Gastroesophageal sphincter (tissue), 3 donors: ENCODE measurements around the gene PHETA2.

ENCODE experiments used
- EP300 ChIP-seq: sonication (generic); formaldehyde crosslinking; IDR thresholded peaks from one replicate; pipeline ENCODE4 v1.6.1; 2017; ENCODE audit warnings: antibody characterized with exemption, mild to moderate bottlenecking
- POLR2A ChIP-seq, 2 donors: fragments of 450-650 bp; IDR thresholded peaks; one replicate each; pipeline ENCODE4 v1.6.1; 2017; ENCODE audit warnings: antibody characterized with exemption in 2 of 2, mild to moderate bottlenecking in 2 of 2, moderate library complexity in 1 of 2
- POLR2AphosphoS5 ChIP-seq: sonication (generic); formaldehyde crosslinking; IDR thresholded peaks from one replicate; pipeline ENCODE4 v1.6.1; 2017; ENCODE audit warnings: antibody characterized with exemption
- TF ChIP-seq, protein P1 (sequence below), 4 experiments: fragments of 200-600 bp in 2 of 4; fragments of 450-650 bp in 2 of 4; sonication (generic) in 1 of 4; IDR thresholded peaks; one replicate each; pipeline ENCODE4 v1.5.1; 2017 to 2019; ENCODE audit warnings: antibody characterized with exemption in 4 of 4, mild to moderate bottlenecking in 2 of 4, moderate library complexity in 2 of 4

DNA sequence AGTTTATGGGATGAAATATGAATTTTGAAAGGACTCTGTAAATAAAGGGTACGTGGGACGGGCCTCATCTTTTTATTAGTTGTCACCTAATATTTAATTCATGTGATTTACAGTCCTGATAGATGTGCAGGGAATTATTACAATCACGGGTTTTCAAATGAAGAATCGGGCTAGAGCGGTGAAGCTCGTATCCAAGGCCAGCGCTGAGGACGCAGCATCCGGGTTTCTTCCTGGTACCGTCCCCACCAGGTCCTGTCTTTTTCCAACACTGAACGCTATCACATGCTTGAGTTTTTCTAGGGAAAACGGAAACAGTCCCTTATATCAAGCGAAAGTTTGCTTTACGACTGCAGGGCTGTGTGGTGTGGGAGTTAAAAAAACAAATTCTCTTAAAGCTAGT lies 6.2 kb downstream of the PHETA2 start:
- TF ChIP-seq, protein P1, sequence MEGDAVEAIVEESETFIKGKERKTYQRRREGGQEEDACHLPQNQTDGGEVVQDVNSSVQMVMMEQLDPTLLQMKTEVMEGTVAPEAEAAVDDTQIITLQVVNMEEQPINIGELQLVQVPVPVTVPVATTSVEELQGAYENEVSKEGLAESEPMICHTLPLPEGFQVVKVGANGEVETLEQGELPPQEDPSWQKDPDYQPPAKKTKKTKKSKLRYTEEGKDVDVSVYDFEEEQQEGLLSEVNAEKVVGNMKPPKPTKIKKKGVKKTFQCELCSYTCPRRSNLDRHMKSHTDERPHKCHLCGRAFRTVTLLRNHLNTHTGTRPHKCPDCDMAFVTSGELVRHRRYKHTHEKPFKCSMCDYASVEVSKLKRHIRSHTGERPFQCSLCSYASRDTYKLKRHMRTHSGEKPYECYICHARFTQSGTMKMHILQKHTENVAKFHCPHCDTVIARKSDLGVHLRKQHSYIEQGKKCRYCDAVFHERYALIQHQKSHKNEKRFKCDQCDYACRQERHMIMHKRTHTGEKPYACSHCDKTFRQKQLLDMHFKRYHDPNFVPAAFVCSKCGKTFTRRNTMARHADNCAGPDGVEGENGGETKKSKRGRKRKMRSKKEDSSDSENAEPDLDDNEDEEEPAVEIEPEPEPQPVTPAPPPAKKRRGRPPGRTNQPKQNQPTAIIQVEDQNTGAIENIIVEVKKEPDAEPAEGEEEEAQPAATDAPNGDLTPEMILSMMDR (IDR thresholded peaks at IDR 0.05): no peak
- TF ChIP-seq POLR2A (IDR thresholded peaks at IDR 0.05) (no peak), EP300 (no peak), POLR2AphosphoS5 (no peak)
